Stimulated activated naive B cell treated with anti-CD40 and anti-IgM and Interleukin-4, amounts not matched to agents 10 μg/mL and 1 μg/mL and 100 μg/mL, for 72 hours (primary cell): ENCODE data around the gene NFASC.

Source experiments
- ATAC-seq, 2 donors: fragments of 150-1000 bp; cut with Tn5 transposase; replicated peaks; 2 replicates each; pipeline ENCODE4 v1.10.0; 2021; ENCODE audit warnings: moderate library complexity in 1 of 2
- DNase-seq: peaks from one replicate; pipeline ENCODE4 v3.0.0; 2021
- H3K27ac Mint-ChIP-seq: one replicate; pipeline ENCODE4 v1.8.0; 2022; ENCODE audit warnings: mild to moderate bottlenecking, mixed read lengths
- H3K27me3 Mint-ChIP-seq, 2 donors: one replicate each; pipeline ENCODE4 v1.8.0; 2022; ENCODE audit warnings: mixed read lengths in 2 of 2
- H3K36me3 Mint-ChIP-seq, 2 donors: one replicate each; pipeline ENCODE4 v1.8.0; 2022; ENCODE audit warnings: mixed read lengths in 2 of 2, mild to moderate bottlenecking in 1 of 2
- H3K4me1 Mint-ChIP-seq, 2 donors: one replicate each; pipeline ENCODE4 v1.8.0; 2022; ENCODE audit warnings: mixed read lengths in 2 of 2, mild to moderate bottlenecking in 1 of 2
- H3K4me3 Mint-ChIP-seq, 2 donors: one replicate each; pipeline ENCODE4 v1.8.0; 2022; ENCODE audit warnings: mild to moderate bottlenecking in 2 of 2, mixed read lengths in 2 of 2, moderate library complexity in 1 of 2
- H3K9me3 Mint-ChIP-seq, 2 donors: one replicate each; pipeline ENCODE4 v1.8.0; 2022; ENCODE audit warnings: mixed read lengths in 2 of 2, mild to moderate bottlenecking in 1 of 2

The NFASC gene

DNA sequence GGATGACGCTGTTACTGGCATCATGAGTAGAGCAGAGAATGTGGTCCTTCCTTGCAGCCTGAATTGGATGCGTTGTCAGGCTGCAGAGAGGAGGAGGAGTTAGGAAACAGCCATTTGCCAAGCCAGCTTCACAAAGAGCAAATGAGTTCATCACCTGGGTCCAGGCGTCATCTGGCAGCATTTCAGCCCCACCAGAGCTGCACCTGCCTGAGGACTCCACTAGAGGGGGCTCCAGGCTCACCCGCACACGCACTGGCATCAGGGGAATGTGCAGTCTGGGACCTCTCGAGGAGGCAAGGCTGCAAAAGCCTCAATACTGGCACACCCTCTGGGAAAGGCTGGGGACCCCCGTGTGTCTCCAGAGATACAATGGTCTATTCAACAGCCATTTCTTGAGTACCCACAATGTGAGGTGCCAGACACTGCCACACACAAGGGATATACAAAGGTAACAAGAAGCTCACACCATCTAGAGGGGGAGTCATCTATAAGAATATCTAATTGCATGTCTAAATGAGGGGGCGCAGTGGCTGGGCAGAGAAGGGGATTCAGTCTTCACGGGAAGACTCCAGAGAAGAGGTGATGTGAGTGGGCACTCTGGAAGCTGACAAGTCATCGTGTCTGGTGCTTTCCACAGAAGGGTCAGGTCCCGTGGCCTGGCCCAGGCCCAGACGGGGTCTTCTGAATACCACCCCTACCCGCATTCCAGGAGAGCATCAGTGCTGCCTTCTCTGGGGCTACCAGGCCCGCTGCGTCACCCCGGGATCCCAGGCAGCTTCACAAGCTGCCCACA is 118.8 kb downstream of the NFASC start:
- Mint-ChIP-seq H3K27me3 (peaks cover 8 to 16% of the 10 kb centered on the region in 2 donors), H3K4me1 (peaks cover 15 to 24% of the 10 kb centered on the region in 2 donors), H3K4me3 (no peak overlapping the region), H3K36me3 (no peaks in the 10 kb centered on the region), H3K27ac (no peak overlapping the region), H3K9me3 (no peaks in the 10 kb centered on the region)
- ATAC-seq: peak; percentile 76 to 79
- peak; percentile 53 for DNase-seq

DNA sequence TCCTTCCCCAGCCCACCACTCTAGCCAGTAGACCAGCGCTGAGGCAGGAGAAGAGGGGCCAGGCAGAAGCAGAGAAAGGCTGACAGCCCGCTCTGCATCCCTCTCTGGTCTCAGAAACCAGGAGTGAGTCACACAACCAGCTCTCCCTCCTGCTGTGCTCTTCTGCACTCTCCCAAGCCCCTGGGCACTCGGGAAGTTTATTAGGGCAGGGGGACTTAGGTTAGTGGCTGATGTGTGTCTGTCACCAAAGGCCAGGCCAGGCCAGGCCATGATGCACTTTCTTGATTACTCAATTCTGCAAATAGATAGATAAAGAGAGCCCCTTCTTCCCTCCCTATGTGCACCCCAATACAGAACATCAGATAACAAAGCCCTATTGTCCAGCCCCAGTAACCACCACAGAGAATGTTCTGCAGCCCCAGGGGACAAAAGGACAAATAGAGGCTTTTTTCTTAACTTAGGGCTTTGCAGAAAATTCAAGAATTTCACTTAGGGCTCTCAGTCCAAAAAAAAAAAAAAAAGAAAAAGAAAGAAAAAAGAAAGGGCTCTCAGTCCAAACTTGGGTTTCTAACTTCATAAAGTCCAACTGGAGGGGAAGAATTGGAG is 119.5 kb downstream of the NFASC start:
- no peaks in the 10 kb centered on the region for H3K9me3 Mint-ChIP-seq
- no peak for DNase-seq
- H3K4me3 Mint-ChIP-seq: no peak overlapping the region
- peaks cover 8 to 16% of the 10 kb centered on the region in 2 donors for H3K27me3 Mint-ChIP-seq
- no peak overlapping the region for H3K27ac Mint-ChIP-seq
- no peaks in the 10 kb centered on the region for H3K36me3 Mint-ChIP-seq
- no peak for ATAC-seq
- H3K4me1 Mint-ChIP-seq: peaks cover 15 to 24% of the 10 kb centered on the region in 2 donors

DNA sequence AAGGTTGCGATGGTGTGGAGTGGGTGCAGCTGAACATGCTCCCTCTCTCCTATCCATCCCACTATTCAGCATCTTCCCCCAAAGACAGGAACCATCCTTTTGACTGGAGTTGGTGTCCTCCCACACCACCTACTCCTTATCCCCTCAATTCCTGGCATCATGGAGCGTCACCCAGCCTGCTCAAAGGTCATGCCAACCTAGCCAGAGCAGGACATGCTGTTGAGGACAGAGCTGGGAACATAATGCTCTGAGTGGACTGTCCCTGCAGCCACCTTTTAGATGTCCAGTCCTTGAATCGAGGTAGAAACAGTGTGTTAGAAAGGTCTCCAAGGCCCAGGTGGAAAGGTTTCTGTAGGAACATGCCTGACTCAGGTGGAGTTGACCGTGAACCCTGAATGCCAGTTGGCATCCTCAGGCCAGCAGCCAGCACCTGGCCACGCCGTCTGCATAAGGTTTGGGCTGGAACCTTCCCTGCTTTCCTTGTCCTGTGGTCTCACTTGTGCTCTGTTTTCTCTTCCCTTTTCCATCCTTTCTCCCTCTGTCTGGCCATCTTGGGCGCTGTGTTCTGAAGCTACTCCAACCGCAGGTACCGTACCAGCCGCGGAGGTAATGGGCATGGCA is 120.2 kb downstream of the NFASC start:
- Mint-ChIP-seq H3K36me3 (no peaks in the 10 kb centered on the region), H3K27me3 (peaks cover 8 to 16% of the 10 kb centered on the region in 2 donors), H3K4me3 (no peak overlapping the region), H3K27ac (no peak overlapping the region), H3K9me3 (no peaks in the 10 kb centered on the region), H3K4me1 (peaks cover 15 to 24% of the 10 kb centered on the region in 2 donors)
- DNase-seq: no peak
- ATAC-seq: no peak

DNA sequence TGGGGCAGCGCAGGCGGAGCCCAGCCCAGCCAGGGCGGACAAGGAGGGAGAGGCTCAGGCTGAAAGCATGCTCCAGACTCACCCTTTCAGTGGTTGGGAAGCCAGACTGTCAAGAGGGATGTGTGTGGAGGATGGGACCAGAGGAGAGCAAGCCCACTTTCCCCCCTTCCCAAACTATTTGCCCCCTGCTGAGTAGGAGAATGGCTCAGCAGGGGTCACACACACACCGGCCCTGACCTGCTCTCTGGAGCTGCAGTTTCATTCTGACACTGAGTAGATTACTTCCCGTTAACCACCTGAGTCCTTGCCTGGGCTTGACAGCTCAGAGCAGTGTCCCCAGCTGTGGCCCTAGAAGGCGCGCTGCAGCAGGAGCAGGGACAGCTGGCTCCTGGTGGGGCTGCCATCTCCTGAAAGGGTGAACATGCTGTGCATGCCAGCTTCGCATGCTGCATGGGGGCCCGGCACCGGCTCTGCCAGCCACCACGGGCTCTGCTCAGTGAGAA is 120.7 kb downstream of the NFASC start:
- H3K9me3 Mint-ChIP-seq: no peaks in the 10 kb centered on the region
- peaks cover 8 to 13% of the 10 kb centered on the region in 2 donors for H3K27me3 Mint-ChIP-seq
- DNase-seq (no peak), ATAC-seq (peak; percentile 78 to 83)
- H3K36me3 Mint-ChIP-seq: no peaks in the 10 kb centered on the region
- H3K4me1 Mint-ChIP-seq: peaks cover 15 to 24% of the 10 kb centered on the region in 2 donors
- no peak overlapping the region for H3K4me3 Mint-ChIP-seq
- H3K27ac Mint-ChIP-seq: no peak overlapping the region

DNA sequence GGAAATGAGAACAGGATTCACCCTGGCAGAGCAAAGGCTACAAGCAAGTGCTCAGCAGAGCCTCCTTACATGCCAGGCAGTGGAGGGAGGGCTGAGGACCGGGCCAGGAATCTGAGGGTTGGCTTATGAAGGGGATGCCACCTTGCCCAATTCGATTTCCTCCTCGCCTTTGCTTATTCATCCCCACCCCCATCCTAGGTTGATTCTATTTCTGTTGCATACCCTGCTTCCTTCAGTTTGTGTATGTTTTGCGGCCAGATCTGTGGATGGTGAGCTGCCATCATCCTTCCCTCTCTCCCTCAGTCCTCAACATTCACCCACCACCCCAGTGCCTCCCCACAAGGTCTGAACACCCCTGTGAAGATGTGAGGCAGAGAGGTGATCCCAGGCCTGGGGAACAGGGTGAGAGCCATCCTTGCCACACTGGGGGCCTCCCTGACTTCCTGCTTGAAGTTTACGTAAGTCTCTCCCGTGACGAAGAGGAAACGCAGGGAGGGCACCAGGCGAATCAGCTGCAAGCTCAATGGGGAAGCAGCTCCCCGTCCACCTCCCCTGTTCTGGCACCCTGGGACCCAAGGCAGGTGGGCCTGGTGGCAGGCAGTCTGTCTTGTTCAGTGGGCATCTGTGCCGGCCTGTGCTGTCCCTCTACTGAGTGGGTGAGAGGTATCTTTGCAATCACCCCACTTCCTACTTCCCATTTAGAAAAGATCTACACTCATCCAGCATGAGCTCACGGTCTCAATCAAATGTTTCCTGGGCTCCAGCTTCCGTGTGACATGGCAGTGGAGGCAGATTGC is 121.7 kb downstream of the NFASC start:
- DNase-seq (no peak), ATAC-seq (peak; percentile 31 to 49)
- H3K4me1 Mint-ChIP-seq: peaks cover 15 to 24% of the 10 kb centered on the region in 2 donors
- peaks cover 8 to 11% of the 10 kb centered on the region in 2 donors for H3K27me3 Mint-ChIP-seq
- peak overlapping the region in 1 of 2 donors; percentile 41 for H3K4me3 Mint-ChIP-seq
- no peaks in the 10 kb centered on the region for H3K36me3 Mint-ChIP-seq
- H3K27ac Mint-ChIP-seq: peak overlapping the region; percentile 88
- H3K9me3 Mint-ChIP-seq: no peaks in the 10 kb centered on the region

DNA sequence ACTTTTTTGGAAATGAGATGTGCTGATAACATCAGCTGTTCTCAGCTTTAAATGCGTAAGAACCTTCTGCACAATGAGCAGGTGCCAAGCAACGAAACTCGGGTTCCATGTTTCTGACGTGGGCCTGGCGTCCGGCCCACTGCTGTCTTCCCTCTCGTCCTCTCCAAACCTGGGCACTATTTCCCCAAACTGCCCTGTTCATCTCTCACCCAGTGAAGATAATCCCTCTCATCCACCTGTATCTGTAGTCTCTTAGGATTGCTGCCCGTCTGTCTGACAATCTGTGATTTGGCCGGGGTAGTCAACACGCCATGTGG is 122.3 kb downstream of the NFASC start:
- ATAC-seq (no peak), DNase-seq (no peak)
- Mint-ChIP-seq H3K4me3 (no peak overlapping the region), H3K36me3 (no peaks in the 10 kb centered on the region), H3K27ac (peak overlapping the region; percentile 88), H3K9me3 (no peaks in the 10 kb centered on the region), H3K4me1 (peaks cover 15 to 24% of the 10 kb centered on the region in 2 donors), H3K27me3 (peaks cover 11% of the 10 kb centered on the region in 2 donors)

DNA sequence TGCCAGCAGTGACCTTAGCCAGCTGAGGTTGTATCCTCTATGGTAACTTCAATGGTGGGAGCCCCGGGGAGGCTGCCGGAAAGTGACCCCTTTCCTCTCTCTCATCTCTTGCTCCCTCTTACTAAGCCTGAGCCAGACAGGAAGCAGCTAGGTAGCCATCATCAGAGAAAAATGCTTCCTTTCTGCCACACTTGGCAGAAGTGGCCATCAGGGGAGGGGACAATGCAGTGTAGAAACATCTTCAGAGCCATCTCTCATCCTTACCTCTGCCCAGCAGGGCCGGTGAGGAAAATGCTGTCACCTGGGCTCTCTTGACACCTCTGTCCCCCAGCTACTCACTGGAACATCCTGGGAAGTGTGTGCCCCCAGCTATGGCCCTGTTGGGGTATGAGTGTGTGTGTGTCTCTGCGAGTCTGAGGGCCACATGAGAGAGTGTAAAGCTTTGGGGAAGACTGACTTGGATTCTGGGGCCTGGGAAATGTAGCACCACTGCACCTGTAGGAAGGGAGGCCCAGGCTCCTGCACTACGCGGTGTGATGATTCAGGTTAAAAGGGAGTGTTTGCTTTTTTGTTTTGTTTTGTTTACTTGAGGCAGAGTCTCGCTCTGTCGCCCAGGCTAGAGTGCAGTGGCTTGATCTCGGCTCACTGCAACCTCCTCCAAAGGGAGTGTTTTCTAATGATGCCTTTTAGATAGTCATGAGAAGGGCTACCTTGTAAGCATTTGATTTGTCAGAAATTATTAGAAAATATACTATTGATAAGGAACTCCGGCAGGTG is 123.6 kb downstream of the NFASC start:
- no peak overlapping the region for H3K4me3 Mint-ChIP-seq

DNA sequence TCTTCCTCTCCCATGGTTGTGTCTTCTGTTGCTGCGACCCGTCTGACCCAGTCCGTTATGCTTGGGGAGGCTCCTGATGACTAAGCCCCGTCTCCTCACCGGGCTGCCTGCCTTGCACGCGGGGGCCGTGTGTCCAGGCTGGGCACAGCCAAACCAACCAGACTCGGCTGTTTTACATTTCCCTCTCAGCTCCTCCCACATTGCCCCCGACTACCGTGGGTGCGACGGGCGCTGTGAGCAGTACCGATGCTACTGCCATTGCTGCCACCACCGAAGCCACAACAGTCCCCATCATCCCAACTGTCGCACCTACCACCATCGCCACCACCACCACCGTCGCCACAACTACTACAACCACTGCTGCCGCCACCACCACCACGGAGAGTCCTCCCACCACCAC is 126.3 kb downstream of the NFASC start:
- Mint-ChIP-seq H3K27ac (no peak overlapping the region), H3K4me3 (no peak overlapping the region), H3K27me3 (peaks cover 0 to 8% of the 10 kb centered on the region in 2 donors), H3K36me3 (no peaks in the 10 kb centered on the region), H3K9me3 (no peaks in the 10 kb centered on the region), H3K4me1 (peaks cover 12 to 14% of the 10 kb centered on the region in 2 donors)
- DNase-seq: no peak
- no peak for ATAC-seq

More for the DNA sequence above, 123.6 kb downstream of the NFASC start:
- Mint-ChIP-seq H3K27me3 (peaks cover 4 to 7% of the 10 kb centered on the region in 2 donors), H3K9me3 (no peaks in the 10 kb centered on the region), H3K27ac (no peak overlapping the region), H3K4me1 (peaks cover 15 to 21% of the 10 kb centered on the region in 2 donors), H3K36me3 (no peaks in the 10 kb centered on the region)
- no peak for DNase-seq
- ATAC-seq: no peak

DNA sequence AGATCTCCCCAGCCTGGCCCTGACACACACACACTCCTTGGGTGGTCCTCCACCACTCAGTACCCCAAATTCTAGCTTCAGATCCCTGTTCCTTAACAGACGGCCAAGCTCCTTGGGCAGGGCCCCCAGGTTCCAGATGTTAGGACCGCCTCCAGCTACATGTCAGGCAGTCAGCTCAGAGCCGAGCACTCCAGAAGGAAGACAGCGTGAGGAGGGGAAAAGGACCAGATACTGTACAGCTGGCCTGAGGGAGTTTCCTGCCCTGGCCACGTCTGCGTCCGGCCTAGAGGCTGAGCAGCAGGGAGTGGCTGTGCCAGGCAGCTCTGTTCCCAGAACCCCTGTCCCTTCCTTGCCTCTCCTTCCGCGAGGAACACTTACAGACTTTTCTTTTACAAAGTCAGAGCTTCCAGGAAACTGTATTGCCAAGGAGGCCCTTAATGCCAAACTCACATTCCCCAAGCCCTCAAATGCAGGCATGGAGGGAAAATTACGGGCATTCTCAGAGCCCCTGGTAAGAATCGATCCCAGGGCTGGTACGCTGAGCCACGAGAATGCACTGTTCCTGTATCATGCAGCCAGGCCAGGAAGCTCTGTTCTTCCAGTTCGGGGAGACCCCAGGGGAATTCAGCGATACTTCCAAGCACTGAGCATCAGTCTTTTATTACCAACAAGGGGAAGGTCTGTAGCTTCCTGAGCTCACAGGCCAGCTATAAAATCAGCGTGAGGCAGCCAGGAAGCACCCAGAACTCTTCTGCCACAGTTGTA is 127.1 kb downstream of the NFASC start:
- Mint-ChIP-seq H3K4me3 (no peak overlapping the region), H3K27ac (no peak overlapping the region), H3K9me3 (no peaks in the 10 kb centered on the region), H3K27me3 (peaks cover 0 to 8% of the 10 kb centered on the region in 2 donors), H3K36me3 (no peaks in the 10 kb centered on the region), H3K4me1 (peaks cover 4 to 6% of the 10 kb centered on the region in 2 donors)
- no peak for ATAC-seq
- no peak for DNase-seq

DNA sequence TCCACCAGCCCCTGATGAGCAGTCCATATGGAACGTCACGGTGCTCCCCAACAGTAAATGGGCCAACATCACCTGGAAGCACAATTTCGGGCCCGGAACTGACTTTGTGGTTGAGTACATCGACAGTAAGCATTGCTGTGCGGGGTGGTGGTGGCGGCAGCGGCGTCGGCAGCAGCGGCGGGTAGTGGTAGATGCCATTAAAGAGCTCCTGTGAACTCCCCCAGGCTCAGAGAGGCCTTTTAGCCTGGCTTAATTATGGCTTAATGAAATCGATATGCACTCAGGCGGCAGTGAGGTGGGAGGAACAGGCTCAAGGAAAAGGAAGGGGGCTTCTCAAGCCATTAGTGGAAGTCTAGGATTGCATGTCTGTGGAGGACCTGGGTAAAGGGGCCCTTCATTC is 130.5 kb downstream of the NFASC start:
- DNase-seq (no peak), ATAC-seq (no peak)
- no peaks in the 10 kb centered on the region for H3K9me3 Mint-ChIP-seq
- H3K36me3 Mint-ChIP-seq: no peaks in the 10 kb centered on the region
- peaks cover 0 to 8% of the 10 kb centered on the region in 2 donors for H3K27me3 Mint-ChIP-seq
- no peak overlapping the region for H3K27ac Mint-ChIP-seq
- no peaks in the 10 kb centered on the region for H3K4me1 Mint-ChIP-seq
- no peak overlapping the region for H3K4me3 Mint-ChIP-seq

DNA sequence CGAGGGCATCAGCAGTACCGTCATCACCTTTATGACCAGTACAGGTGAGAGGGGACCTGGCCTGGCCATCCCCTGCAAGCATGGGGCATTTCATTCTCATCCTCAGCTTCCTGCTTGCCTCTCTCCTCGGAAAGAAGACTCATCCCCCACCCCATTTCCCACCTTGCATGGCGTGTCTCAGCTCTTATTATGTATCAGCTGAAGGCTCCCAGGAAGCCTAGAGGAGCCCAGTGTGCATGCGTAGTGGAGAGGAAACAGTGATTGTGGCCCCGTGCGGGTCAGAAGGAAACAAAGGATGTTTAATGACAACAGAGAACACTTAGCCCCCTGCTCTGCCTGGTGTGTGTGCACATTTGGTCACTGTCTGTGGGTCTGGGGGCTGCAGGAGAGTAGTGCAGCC is 132.0 kb downstream of the NFASC start:
- H3K9me3 Mint-ChIP-seq: no peaks in the 10 kb centered on the region
- no peak overlapping the region for H3K4me3 Mint-ChIP-seq
- H3K4me1 Mint-ChIP-seq: no peaks in the 10 kb centered on the region
- H3K27ac Mint-ChIP-seq: no peak overlapping the region
- H3K36me3 Mint-ChIP-seq: no peaks in the 10 kb centered on the region
- ATAC-seq (no peak), DNase-seq (no peak)
- peaks cover 0 to 11% of the 10 kb centered on the region in 2 donors for H3K27me3 Mint-ChIP-seq

DNA sequence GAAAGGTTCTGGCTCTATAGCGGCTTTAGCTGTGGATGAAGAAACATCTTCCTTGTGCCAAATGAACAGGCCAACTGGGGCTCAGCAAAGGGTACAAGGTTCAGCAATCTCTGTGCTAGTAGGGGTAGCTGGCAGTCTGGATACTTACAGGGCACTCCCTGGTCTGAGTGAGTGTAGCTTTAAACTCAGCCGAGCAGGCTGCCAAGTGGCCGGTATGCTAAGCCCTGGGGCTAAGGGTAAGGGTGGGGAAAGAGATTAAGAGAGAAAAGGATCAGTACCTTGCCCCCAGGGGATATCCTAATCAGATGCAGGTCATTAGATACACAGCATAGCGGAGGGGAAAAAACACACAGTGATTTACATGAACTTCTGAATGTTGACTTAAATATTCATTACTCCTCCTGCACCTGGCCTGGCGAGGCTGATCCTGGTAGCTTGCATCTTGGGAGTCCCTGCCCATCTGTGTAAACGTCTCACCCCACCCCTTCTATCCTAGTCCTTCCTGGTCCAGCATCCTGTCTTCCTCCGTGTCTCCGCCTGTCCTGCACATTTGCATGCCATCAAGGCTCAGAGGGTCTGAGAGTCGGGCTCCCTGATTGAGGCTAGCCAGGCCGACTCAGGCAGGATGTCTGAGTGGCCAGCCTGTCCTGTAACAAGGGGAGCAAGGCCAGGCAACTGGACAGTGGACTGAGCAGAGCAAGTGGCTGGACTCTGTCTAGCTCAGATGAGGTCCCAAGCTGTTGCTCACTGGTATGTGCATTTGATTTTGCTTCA is 132.9 kb downstream of the NFASC start:
- DNase-seq: no peak
- H3K4me1 Mint-ChIP-seq: no peaks in the 10 kb centered on the region
- no peak overlapping the region for H3K27ac Mint-ChIP-seq
- peaks cover 0 to 11% of the 10 kb centered on the region in 2 donors for H3K27me3 Mint-ChIP-seq
- no peaks in the 10 kb centered on the region for H3K9me3 Mint-ChIP-seq
- no peak overlapping the region for H3K4me3 Mint-ChIP-seq
- H3K36me3 Mint-ChIP-seq: no peaks in the 10 kb centered on the region
- ATAC-seq: no peak
